ENCODE measurements around the gene IQCE.
A peak's percentile ranks its signal among the peaks of the same experiment; 100 is the strongest.

The IQCE gene

GRCh38 chr7:2661602-2662272 lies 103.0 kb downstream of the IQCE start:
- Histone ChIP-seq H3K4me1 (ENCODE audit: control insufficient read depth, insufficient read depth, low read depth, low read length) (peaks cover 40% of the 10 kb centered on the region), H3K27ac (ENCODE audit: low read length, poor library complexity, severe bottlenecking) (no peak overlapping the region), H2BK15ac (ENCODE audit: low read depth, poor library complexity, severe bottlenecking) (no peak overlapping the region), H3K9me3 (ENCODE audit: control insufficient read depth, low read length) (peaks cover 1% of the 10 kb centered on the region), H3K9ac (ENCODE audit: low read length) (no peak overlapping the region), H3K36me3 (ENCODE audit: control insufficient read depth in 1 of 2, insufficient read depth in 2 of 2, low read depth in 1 of 2, low read length in 2 of 2) (peaks cover 19 to 83% of the 10 kb centered on the region in 2 experiments), H3K4ac (ENCODE audit: low read depth in 1 of 2, low read length in 2 of 2) (no peak overlapping the region), H3K4me2 (ENCODE audit: low read length, poor library complexity, severe bottlenecking) (no peak overlapping the region), H3K79me1 (replicated peaks; ENCODE audit: low read length, poor library complexity, severe bottlenecking) (peaks cover 36% of the 10 kb centered on the region), H3K23ac (ENCODE audit: low read length in 2 of 2) (no peak overlapping the region), H2BK5ac (ENCODE audit: low read depth, low read length, poor library complexity, severe bottlenecking) (no peak overlapping the region), H4K8ac (ENCODE audit: low read length) (no peak overlapping the region), H2BK12ac (ENCODE audit: low read length in 2 of 2) (no peak overlapping the region), H3K27me3 (ENCODE audit: control insufficient read depth in 1 of 2, insufficient read depth in 1 of 2, low read length in 2 of 2) (peaks cover 0 to 10% of the 10 kb centered on the region in 2 experiments), H3K4me3 (ENCODE audit: insufficient read depth in 1 of 2, low read depth in 1 of 2, low read length in 2 of 2) (no peak overlapping the region), H2AK5ac (ENCODE audit: low read length, severe bottlenecking) (no peak overlapping the region), H2BK120ac (ENCODE audit: low read depth, low read length) (no peak overlapping the region), H2AFZ (ENCODE audit: low read depth, low read length) (no peak overlapping the region), H4K91ac (ENCODE audit: low read length) (no peak overlapping the region), H3K18ac (ENCODE audit: low read depth in 1 of 2, low read length in 2 of 2) (no peak overlapping the region), H3K14ac (ENCODE audit: low read length in 2 of 2) (no peak overlapping the region)
- no peak for DNase-seq
- 95% methylated on average over 43 of the region's 43 CpGs for WGBS

DNA sequence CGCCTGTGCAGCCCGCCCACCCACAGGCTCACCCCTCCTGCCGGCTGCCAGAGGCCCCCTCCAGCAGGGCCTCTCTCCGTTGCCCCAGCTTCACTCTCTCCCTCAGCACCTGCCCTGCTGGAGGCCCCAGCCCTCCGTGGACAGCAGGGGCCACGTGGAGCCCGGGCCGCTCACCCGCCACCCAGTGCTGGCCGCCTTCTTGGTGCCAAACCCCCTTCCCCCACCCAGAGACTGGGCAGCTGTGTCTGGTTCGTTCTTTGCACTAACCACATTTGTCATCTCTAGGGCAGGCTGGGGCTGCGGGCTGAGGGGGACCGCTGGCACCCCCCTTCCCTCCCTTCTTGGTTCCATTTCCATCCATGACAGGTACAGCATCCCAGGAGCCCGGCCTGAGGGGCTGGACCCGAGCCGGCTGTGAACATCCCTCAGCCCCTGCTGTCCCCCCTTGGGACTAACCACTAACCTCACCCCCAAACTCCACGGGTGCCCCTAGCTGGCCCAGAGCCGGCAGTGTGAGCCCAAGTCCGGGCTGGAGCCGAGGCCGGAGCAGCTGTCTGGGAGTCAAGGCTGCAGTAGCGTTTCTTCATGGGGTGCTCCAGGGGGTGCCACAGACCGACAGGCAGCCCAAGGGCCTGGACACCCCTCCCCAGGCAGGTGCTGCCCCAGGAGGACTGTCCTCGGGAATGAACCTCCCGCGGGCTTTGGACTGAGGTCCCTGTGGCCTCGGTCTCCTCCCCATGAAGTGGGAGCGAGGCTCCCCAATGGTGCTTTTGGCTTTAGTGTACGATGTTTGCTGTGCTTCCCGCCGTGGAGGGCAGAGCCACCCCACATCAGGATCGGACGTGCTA lies 103.7 kb downstream of the IQCE start:
- Histone ChIP-seq H3K18ac (ENCODE audit: low read depth in 1 of 2, low read length in 2 of 2) (no peak overlapping the region), H3K27ac (ENCODE audit: low read length, poor library complexity, severe bottlenecking) (no peak overlapping the region), H3K23ac (ENCODE audit: low read length in 2 of 2) (no peak overlapping the region), H2BK15ac (ENCODE audit: low read depth, poor library complexity, severe bottlenecking) (no peak overlapping the region), H3K36me3 (ENCODE audit: control insufficient read depth in 1 of 2, insufficient read depth in 2 of 2, low read depth in 1 of 2, low read length in 2 of 2) (peaks cover 11 to 75% of the 10 kb centered on the region in 2 experiments), H4K8ac (ENCODE audit: low read length) (no peak overlapping the region), H3K9ac (ENCODE audit: low read length) (no peak overlapping the region), H3K4me3 (ENCODE audit: insufficient read depth in 1 of 2, low read depth in 1 of 2, low read length in 2 of 2) (no peak overlapping the region), H3K4me2 (ENCODE audit: low read length, poor library complexity, severe bottlenecking) (no peak overlapping the region), H3K4ac (ENCODE audit: low read depth in 1 of 2, low read length in 2 of 2) (no peak overlapping the region), H2BK12ac (ENCODE audit: low read length in 2 of 2) (no peak overlapping the region), H3K27me3 (ENCODE audit: control insufficient read depth in 1 of 2, insufficient read depth in 1 of 2, low read length in 2 of 2) (peaks cover 0 to 17% of the 10 kb centered on the region in 2 experiments), H2AK5ac (ENCODE audit: low read length, severe bottlenecking) (no peak overlapping the region), H2AFZ (ENCODE audit: low read depth, low read length) (no peak overlapping the region), H3K9me3 (ENCODE audit: control insufficient read depth, low read length) (peaks cover 5% of the 10 kb centered on the region), H3K14ac (ENCODE audit: low read length in 2 of 2) (no peak overlapping the region), H3K79me1 (replicated peaks; ENCODE audit: low read length, poor library complexity, severe bottlenecking) (peaks cover 34% of the 10 kb centered on the region), H2BK5ac (ENCODE audit: low read depth, low read length, poor library complexity, severe bottlenecking) (no peak overlapping the region), H4K91ac (ENCODE audit: low read length) (no peak overlapping the region), H2BK120ac (ENCODE audit: low read depth, low read length) (no peak overlapping the region), H3K4me1 (ENCODE audit: control insufficient read depth, insufficient read depth, low read depth, low read length) (peaks cover 41% of the 10 kb centered on the region)
- 93% methylated on average over 33 of the region's 33 CpGs for WGBS
- no peak for DNase-seq

- Histone ChIP-seq H2AFZ (ENCODE audit: low read depth, low read length) (no peak overlapping the region), H4K8ac (ENCODE audit: low read length) (no peak overlapping the region), H3K27ac (ENCODE audit: low read length, poor library complexity, severe bottlenecking) (no peak overlapping the region), H3K79me1 (replicated peaks; ENCODE audit: low read length, poor library complexity, severe bottlenecking) (peaks cover 26% of the 10 kb centered on the region), H4K91ac (ENCODE audit: low read length) (peak overlapping the region; percentile 10), H3K9me3 (ENCODE audit: control insufficient read depth, low read length) (peaks cover 5% of the 10 kb centered on the region), H2AK5ac (ENCODE audit: low read length, severe bottlenecking) (no peak overlapping the region), H3K4me1 (ENCODE audit: control insufficient read depth, insufficient read depth, low read depth, low read length) (peaks cover 42% of the 10 kb centered on the region), H2BK12ac (ENCODE audit: low read length in 2 of 2) (no peak overlapping the region), H2BK120ac (ENCODE audit: low read depth, low read length) (no peak overlapping the region), H3K27me3 (ENCODE audit: control insufficient read depth in 1 of 2, insufficient read depth in 1 of 2, low read length in 2 of 2) (peaks cover 0 to 25% of the 10 kb centered on the region in 2 experiments), H3K14ac (ENCODE audit: low read length in 2 of 2) (no peak overlapping the region), H3K36me3 (ENCODE audit: control insufficient read depth in 1 of 2, insufficient read depth in 2 of 2, low read depth in 1 of 2, low read length in 2 of 2) (peaks cover 9 to 67% of the 10 kb centered on the region in 2 experiments), H3K9ac (ENCODE audit: low read length) (no peak overlapping the region), H2BK5ac (ENCODE audit: low read depth, low read length, poor library complexity, severe bottlenecking) (no peak overlapping the region), H3K4me2 (ENCODE audit: low read length, poor library complexity, severe bottlenecking) (no peak overlapping the region), H3K4me3 (ENCODE audit: insufficient read depth in 1 of 2, low read depth in 1 of 2, low read length in 2 of 2) (no peak overlapping the region), H3K18ac (ENCODE audit: low read depth in 1 of 2, low read length in 2 of 2) (no peak overlapping the region), H3K4ac (ENCODE audit: low read depth in 1 of 2, low read length in 2 of 2) (no peak overlapping the region), H3K23ac (ENCODE audit: low read length in 2 of 2) (no peak overlapping the region), H2BK15ac (ENCODE audit: low read depth, poor library complexity, severe bottlenecking) (no peak overlapping the region)
- 89% methylated on average over 29 of the region's 30 CpGs for WGBS
- DNase-seq: no peak
These were observed 104.5 kb downstream of the IQCE start for GRCh38 chr7:2663121-2663886.

GRCh38 chr7:2663960-2664359 lies 105.2 kb downstream of the IQCE start:
- no peak overlapping the region for H3K9ac ChIP-seq (ENCODE audit: low read length)
- WGBS: 90% methylated on average over 4 of the region's 4 CpGs
- no peak for DNase-seq

More at GRCh38 chr7:2663960-2664359, 105.2 kb downstream of the IQCE start:
- Histone ChIP-seq H3K27ac (ENCODE audit: low read length, poor library complexity, severe bottlenecking) (no peak overlapping the region), H3K36me3 (ENCODE audit: control insufficient read depth in 1 of 2, insufficient read depth in 2 of 2, low read depth in 1 of 2, low read length in 2 of 2) (peaks cover 5 to 61% of the 10 kb centered on the region in 2 experiments), H3K18ac (ENCODE audit: low read depth in 1 of 2, low read length in 2 of 2) (no peak overlapping the region), H2BK15ac (ENCODE audit: low read depth, poor library complexity, severe bottlenecking) (no peak overlapping the region), H3K27me3 (ENCODE audit: control insufficient read depth in 1 of 2, insufficient read depth in 1 of 2, low read length in 2 of 2) (peaks cover 0 to 26% of the 10 kb centered on the region in 2 experiments), H3K9me3 (ENCODE audit: control insufficient read depth, low read length) (peaks cover 5% of the 10 kb centered on the region), H4K91ac (ENCODE audit: low read length) (no peak overlapping the region), H4K8ac (ENCODE audit: low read length) (no peak overlapping the region), H2BK5ac (ENCODE audit: low read depth, low read length, poor library complexity, severe bottlenecking) (no peak overlapping the region), H3K14ac (ENCODE audit: low read length in 2 of 2) (no peak overlapping the region), H3K4me3 (ENCODE audit: insufficient read depth in 1 of 2, low read depth in 1 of 2, low read length in 2 of 2) (no peak overlapping the region), H2BK120ac (ENCODE audit: low read depth, low read length) (no peak overlapping the region), H3K79me1 (replicated peaks; ENCODE audit: low read length, poor library complexity, severe bottlenecking) (peaks cover 19% of the 10 kb centered on the region), H2AFZ (ENCODE audit: low read depth, low read length) (no peak overlapping the region), H3K4ac (ENCODE audit: low read depth in 1 of 2, low read length in 2 of 2) (no peak overlapping the region), H2AK5ac (ENCODE audit: low read length, severe bottlenecking) (no peak overlapping the region), H3K23ac (ENCODE audit: low read length in 2 of 2) (no peak overlapping the region), H3K4me1 (ENCODE audit: control insufficient read depth, insufficient read depth, low read depth, low read length) (peaks cover 39% of the 10 kb centered on the region), H3K4me2 (ENCODE audit: low read length, poor library complexity, severe bottlenecking) (no peak overlapping the region), H2BK12ac (ENCODE audit: low read length in 2 of 2) (no peak overlapping the region)
